Measurements from ENCODE around the gene SMIM33.

The SMIM33 gene

DNA sequence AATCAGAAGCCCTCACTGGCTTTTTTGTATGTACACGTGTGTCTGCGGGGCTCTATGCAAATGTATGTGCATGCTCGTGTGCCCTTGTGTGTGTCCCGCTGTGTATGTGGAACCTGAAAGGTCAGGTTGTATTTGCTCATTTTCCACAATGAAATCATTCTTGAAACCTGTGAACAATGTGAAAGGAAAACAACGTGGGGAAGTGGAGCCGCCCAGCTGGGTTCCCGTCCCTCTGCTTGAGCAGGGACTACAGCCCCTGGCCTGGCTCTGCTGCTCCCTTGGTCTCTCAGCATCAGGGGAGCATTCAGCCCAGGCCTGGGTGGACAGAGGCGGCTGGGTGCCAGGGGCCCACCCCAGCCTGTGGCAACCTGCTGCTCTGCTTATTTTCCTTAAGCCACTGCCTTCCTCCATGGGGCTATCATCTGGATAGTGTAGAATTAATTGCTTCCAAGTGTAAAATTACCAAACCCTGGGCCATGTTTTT, 11.3 kb upstream of the SMIM33 start:
- TF ChIP-seq, protein P1, sequence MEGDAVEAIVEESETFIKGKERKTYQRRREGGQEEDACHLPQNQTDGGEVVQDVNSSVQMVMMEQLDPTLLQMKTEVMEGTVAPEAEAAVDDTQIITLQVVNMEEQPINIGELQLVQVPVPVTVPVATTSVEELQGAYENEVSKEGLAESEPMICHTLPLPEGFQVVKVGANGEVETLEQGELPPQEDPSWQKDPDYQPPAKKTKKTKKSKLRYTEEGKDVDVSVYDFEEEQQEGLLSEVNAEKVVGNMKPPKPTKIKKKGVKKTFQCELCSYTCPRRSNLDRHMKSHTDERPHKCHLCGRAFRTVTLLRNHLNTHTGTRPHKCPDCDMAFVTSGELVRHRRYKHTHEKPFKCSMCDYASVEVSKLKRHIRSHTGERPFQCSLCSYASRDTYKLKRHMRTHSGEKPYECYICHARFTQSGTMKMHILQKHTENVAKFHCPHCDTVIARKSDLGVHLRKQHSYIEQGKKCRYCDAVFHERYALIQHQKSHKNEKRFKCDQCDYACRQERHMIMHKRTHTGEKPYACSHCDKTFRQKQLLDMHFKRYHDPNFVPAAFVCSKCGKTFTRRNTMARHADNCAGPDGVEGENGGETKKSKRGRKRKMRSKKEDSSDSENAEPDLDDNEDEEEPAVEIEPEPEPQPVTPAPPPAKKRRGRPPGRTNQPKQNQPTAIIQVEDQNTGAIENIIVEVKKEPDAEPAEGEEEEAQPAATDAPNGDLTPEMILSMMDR (IDR thresholded peaks at IDR 0.05; ENCODE audit: low read depth, low read length) = no peak
- TF ChIP-seq POLR2A (IDR thresholded peaks at IDR 0.05; ENCODE audit: extremely low read depth, insufficient read length) (no peak), MYC (IDR thresholded peaks at IDR 0.05; ENCODE audit: low read depth, low read length) (no peak)
- TF ChIP-seq, protein P2, sequence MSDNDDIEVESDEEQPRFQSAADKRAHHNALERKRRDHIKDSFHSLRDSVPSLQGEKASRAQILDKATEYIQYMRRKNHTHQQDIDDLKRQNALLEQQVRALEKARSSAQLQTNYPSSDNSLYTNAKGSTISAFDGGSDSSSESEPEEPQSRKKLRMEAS (IDR thresholded peaks at IDR 0.05; ENCODE audit: low read depth, low read length) = no peak
- H3K4me3 ChIP-seq (ENCODE audit: low read depth, low read length) = no peak overlapping the region
- no peak for DNase-seq (ENCODE audit: low read depth)

DNA sequence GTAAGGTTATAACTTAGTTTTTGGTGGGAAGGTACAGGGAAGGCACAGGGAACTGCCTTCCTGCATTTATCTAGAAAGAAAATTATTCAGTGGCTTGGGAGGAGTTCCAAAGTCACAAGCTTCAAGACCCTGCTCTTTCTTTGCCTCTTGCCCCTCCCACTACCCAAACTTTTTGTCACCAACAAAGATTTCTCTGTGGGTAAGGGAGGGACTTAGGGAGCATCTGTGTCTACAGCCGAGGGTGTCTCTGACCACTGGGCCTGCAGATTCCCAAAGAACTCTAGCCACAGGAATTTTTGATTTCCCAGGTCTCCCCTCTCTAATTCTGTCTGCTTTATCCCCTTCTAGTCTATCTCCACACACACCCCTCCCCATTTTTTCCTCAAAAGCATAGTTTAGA, 10.3 kb upstream of the SMIM33 start:
- no peak for TF ChIP-seq POLR2A (IDR thresholded peaks at IDR 0.05; ENCODE audit: extremely low read depth, insufficient read length)
- TF ChIP-seq, protein P2 (IDR thresholded peaks at IDR 0.05; ENCODE audit: low read depth, low read length) = no peak
- TF ChIP-seq, protein P1 (IDR thresholded peaks at IDR 0.05; ENCODE audit: low read depth, low read length) = no peak
- TF ChIP-seq MYC (IDR thresholded peaks at IDR 0.05; ENCODE audit: low read depth, low read length) = no peak
- no peak overlapping the region for H3K4me3 ChIP-seq (ENCODE audit: low read depth, low read length)
- DNase-seq (ENCODE audit: low read depth) = no peak

DNA sequence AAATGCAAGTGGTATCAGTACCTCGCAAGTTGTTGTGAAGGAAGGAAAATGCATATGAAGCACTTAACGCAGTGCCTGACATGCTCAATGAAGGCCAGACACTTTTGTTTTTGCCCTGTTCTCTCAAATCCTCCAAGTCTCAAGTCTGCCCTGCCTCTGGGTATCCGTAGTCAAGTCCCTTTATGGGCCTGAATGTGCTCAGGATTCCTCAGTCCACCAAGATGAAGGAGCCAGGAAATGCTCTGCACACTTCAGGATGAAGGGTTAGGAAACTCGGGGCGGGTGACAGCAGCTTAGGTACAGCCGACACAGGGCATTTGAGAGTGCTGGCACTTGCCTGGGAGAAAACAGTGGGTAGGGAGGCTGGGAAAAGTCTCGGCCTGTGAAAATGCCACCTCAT, 9.6 kb upstream of the SMIM33 start:
- TF ChIP-seq, protein P2 (IDR thresholded peaks at IDR 0.05; ENCODE audit: low read depth, low read length) = no peak
- TF ChIP-seq, protein P1 (IDR thresholded peaks at IDR 0.05; ENCODE audit: low read depth, low read length) = no peak
- no peak for TF ChIP-seq POLR2A (IDR thresholded peaks at IDR 0.05; ENCODE audit: extremely low read depth, insufficient read length)
- TF ChIP-seq MYC (IDR thresholded peaks at IDR 0.05; ENCODE audit: low read depth, low read length) = no peak
- no peak for DNase-seq (ENCODE audit: low read depth)
- no peak overlapping the region for H3K4me3 ChIP-seq (ENCODE audit: low read depth, low read length)

DNA sequence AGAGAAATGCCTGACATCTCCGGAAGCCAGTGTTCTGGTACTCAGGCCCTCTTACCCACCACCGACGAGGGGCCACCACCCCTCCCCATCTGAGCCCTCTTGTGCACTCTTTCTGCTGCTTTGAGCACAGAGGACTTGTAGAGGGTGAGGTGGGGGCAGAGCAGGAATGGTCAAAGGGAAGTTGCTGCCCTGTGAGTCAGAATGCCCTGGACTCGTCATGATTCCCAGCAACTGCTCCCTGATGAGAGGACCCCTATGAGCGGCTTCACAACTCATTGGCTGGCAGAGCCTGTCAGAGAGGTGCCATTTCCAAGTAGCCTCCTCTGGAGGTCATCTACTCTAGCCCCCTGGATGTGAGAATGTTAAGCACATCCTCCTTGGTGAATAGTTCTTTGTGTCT, 9.1 kb upstream of the SMIM33 start:
- no peak overlapping the region for H3K4me3 ChIP-seq (ENCODE audit: low read depth, low read length)
- TF ChIP-seq, protein P2 (IDR thresholded peaks at IDR 0.05; ENCODE audit: low read depth, low read length) = no peak
- no peak for TF ChIP-seq MYC (IDR thresholded peaks at IDR 0.05; ENCODE audit: low read depth, low read length)
- no peak for DNase-seq (ENCODE audit: low read depth)

DNA sequence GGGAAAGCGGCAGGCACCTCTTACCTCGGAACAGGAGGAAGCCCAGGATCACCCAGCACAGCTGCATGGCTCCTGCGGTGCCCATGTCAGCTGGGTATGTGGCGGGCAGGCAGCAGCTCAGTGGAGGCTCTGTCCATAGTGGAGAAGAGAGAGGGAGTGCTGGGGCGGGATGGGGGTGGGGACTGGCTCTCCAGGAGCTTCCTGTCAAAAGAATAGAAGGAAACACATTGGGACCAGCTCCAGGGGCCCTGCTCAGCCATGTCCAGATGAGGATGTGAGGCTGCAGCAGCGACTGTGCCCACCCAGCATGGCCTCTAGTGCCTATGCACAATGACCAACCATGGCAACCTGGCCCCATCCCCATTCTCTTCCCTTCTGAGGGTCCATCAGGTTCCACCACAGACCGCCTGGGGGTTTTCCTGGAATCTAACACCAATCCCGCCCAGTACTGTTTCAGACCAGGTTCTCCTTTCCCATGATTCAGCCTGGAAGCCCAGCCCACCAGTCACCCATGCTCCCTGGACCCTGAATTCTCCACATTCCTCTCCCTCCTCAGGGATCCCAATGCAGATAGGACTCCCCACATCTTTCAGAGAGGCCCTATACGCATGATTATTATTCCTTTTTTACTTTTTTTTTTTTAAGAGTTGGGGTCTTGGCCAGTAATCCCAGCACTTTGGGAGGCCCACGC, 8.1 kb upstream of the SMIM33 start, which contains the start of gene ECSCR:
TSS of gene ECSCR (minus strand) at position 158 of the 691 bp plus-strand sequence. CDS start at position 85, 73 bp downstream.
- H3K4me3 ChIP-seq (ENCODE audit: low read depth, low read length) = no peak within 1 kb of the TSS
- TF ChIP-seq, protein P1 (IDR thresholded peaks at IDR 0.05; ENCODE audit: low read depth, low read length) = no peak
- TF ChIP-seq, protein P2 (IDR thresholded peaks at IDR 0.05; ENCODE audit: low read depth, low read length) = no peak
- TF ChIP-seq MYC (IDR thresholded peaks at IDR 0.05; ENCODE audit: low read depth, low read length) (no peak), POLR2A (IDR thresholded peaks at IDR 0.05; ENCODE audit: extremely low read depth, insufficient read length) (no peak)
- DNase-seq (ENCODE audit: low read depth) = no peak

DNA sequence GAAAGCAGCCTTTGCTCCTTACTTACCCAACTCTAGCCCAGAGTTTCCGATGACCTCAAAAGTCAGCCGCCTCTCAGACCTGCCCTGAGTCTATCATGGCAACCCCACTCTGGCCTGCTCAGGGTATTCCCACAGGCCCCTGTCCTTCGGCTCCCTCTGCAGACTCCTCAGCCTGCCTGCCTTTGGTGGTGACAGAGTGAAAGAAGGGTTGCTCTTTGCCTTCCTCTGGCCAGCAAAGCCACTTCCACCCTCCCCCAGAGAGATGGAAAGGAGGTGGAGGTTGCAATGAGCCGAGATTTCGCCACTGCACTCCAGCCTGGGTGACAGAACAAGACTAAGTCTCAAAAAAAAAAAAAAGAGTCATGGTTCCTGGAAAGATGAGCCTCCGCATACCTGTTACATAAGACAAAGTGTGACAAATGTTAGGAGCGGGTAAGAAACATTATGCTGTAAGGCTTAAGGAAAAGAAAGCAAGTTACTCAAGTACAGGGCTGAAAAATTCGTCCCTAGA, 2.3 kb upstream of the SMIM33 start:
- no peak overlapping the region for H3K4me3 ChIP-seq (ENCODE audit: low read depth, low read length)
- TF ChIP-seq POLR2A (IDR thresholded peaks at IDR 0.05; ENCODE audit: extremely low read depth, insufficient read length) (no peak), MYC (IDR thresholded peaks at IDR 0.05; ENCODE audit: low read depth, low read length) (no peak; the same call in 1 of the 2 replicates)
- TF ChIP-seq, protein P2 (IDR thresholded peaks at IDR 0.05; ENCODE audit: low read depth, low read length) = no peak
- TF ChIP-seq, protein P1 (IDR thresholded peaks at IDR 0.05; ENCODE audit: low read depth, low read length) = no peak
- DNase-seq (ENCODE audit: low read depth) = peak; percentile 88
